HG02943 (cell line): ENCODE measurements around the gene ST3GAL4.
A peak's percentile ranks its signal among the peaks of the same experiment; 100 is the strongest.
"Not testable (repeated sequence)": the region's sequence is repeated elsewhere in the genome, so short reads cannot be mapped to it uniquely, and the experiment has no call there.

Source experiments
- ATAC-seq: cut with Tn5 transposase; IDR thresholded peaks from one replicate; pipeline ENCODE4 v1.9.1; 2021; ENCODE audit warnings: mild to moderate bottlenecking, low read depth, moderate library complexity; ENCODE audit not compliant: unreplicated experiment

The ST3GAL4 gene

GRCh38 chr11:126345283-126345682 lies 10.2 kb upstream of the ST3GAL4 start:
- ATAC-seq, result no peak

GRCh38 chr11:126345759-126346585 lies 9.5 kb upstream of the ST3GAL4 start:
- ATAC-seq, result no peak

- ATAC-seq, result no peak
These were observed 8.9 kb upstream of the ST3GAL4 start for GRCh38 chr11:126346586-126346940.

GRCh38 chr11:126346946-126347345 lies 8.5 kb upstream of the ST3GAL4 start:
- ATAC-seq, result not testable (repeated sequence)

- no peak for ATAC-seq
These were observed 7.5 kb upstream of the ST3GAL4 start for GRCh38 chr11:126347751-126348668.

- ATAC-seq, result no peak
These were observed 6.5 kb upstream of the ST3GAL4 start for GRCh38 chr11:126348806-126349582.

- no peak for ATAC-seq
These were observed 4.7 kb upstream of the ST3GAL4 start for GRCh38 chr11:126350836-126351235.

GRCh38 chr11:126352163-126352562 lies 3.3 kb upstream of the ST3GAL4 start:
- no peak for ATAC-seq

GRCh38 chr11:126352934-126353801 lies 2.3 kb upstream of the ST3GAL4 start:
- no peak for ATAC-seq

GRCh38 chr11:126354631-126355323 lies 709 bp upstream of the ST3GAL4 start:
- ATAC-seq, result peak; percentile 39

GRCh38 chr11:126355926-126356897 lies 726 bp downstream of the ST3GAL4 start:
- peak; percentile 1 for ATAC-seq

GRCh38 chr11:126357055-126357962 lies 1.8 kb downstream of the ST3GAL4 start:
- no peak for ATAC-seq

- no peak for ATAC-seq
These were observed 2.7 kb downstream of the ST3GAL4 start for GRCh38 chr11:126357969-126358762.

GRCh38 chr11:126358763-126359160 lies 3.3 kb downstream of the ST3GAL4 start:
- no peak for ATAC-seq

GRCh38 chr11:126359431-126360048 lies 4.1 kb downstream of the ST3GAL4 start:
- ATAC-seq, result no peak

GRCh38 chr11:126360049-126360446 lies 4.6 kb downstream of the ST3GAL4 start:
- ATAC-seq, result no peak
